OCI-LY7 (cell line): ENCODE results near the gene SMIM35. TPM values are rescaled to one million over a fixed set of nuclear protein-coding genes. Genes with fewer than 3 reads are reported as not detected.

Source experiments
- BruUV-seq: library from RNA; stranded (reverse); fragments of 400-500 nt; replicated peaks from 2 replicates; lab custom pipeline; 2021; lab: Mats Ljungman, UMichigan
- CTCF ChIA-PET: fragments of 300-600 bp; sonication (Branson Sonifier 250); formaldehyde crosslinking; loops from one replicate; lab custom pipeline; 2022; ENCODE audit warnings: antibody characterized with exemption; ENCODE audit not compliant: unreplicated experiment; lab: Charles Lee
- POLR2A ChIA-PET: fragments of 300-600 bp; sonication (Branson Sonifier 250); formaldehyde crosslinking; loops from one replicate; lab custom pipeline; 2022; ENCODE audit warnings: antibody characterized with exemption; lab: Charles Lee
- DNase-seq: peaks from one replicate; pipeline ENCODE4 v3.0.0-alpha.2; 2015; ENCODE audit warnings: low spot score
- H2AFZ ChIP-seq: fragments of 200-600 bp; sonication (generic), shearing (Covaris generic); 2 replicates; pipeline ENCODE4 v1.6.1; 2014; ENCODE audit warnings: mild to moderate bottlenecking, antibody characterized with exemption, low read length, moderate library complexity
- H3K27ac ChIP-seq: fragments of 200-600 bp; sonication (generic); 2 replicates; pipeline ENCODE4 v1.5.1; 2014; ENCODE audit warnings: mixed run types, low read depth, mild to moderate bottlenecking, moderate library complexity, low read length, inconsistent platforms; ENCODE audit not compliant: poor library complexity, severe bottlenecking
- H3K36me3 ChIP-seq: fragments of 200-600 bp; sonication (generic); 2 replicates; pipeline ENCODE4 v1.6.1; 2014; ENCODE audit warnings: mild to moderate bottlenecking, antibody characterized with exemption, low read length, moderate library complexity, mixed read lengths; ENCODE audit not compliant: insufficient read depth
- H3K4me1 ChIP-seq: fragments of 200-600 bp; sonication (generic); 2 replicates; pipeline ENCODE4 v1.5.1; 2014; ENCODE audit warnings: mild to moderate bottlenecking, low read length; ENCODE audit not compliant: insufficient read depth, poor library complexity, severe bottlenecking
- H3K4me2 ChIP-seq: fragments of 200-600 bp; sonication (generic); 2 replicates; pipeline ENCODE4 v1.6.1; 2014; ENCODE audit warnings: mild to moderate bottlenecking, low read length
- H3K4me3 ChIP-seq: fragments of 200-600 bp; sonication (generic); 2 replicates; pipeline ENCODE4 v1.5.1; 2014; ENCODE audit warnings: mild to moderate bottlenecking, low read depth, low read length; ENCODE audit not compliant: poor library complexity, severe bottlenecking
- H3K79me2 ChIP-seq: fragments of 200-600 bp; sonication (generic); 2 replicates; pipeline ENCODE4 v1.6.1; 2016; ENCODE audit warnings: low read depth, mild to moderate bottlenecking, low read length, moderate library complexity, mixed read lengths; ENCODE audit not compliant: insufficient read depth
- H3K9me2 ChIP-seq: fragments of 200-600 bp; sonication (generic); 2 replicates; pipeline ENCODE4 v1.6.1; 2016; ENCODE audit warnings: mild to moderate bottlenecking, low read length, mixed read lengths; ENCODE audit not compliant: insufficient read depth
- H3K9me3 ChIP-seq: fragments of 200-600 bp; sonication (generic); 2 replicates; pipeline ENCODE4 v1.6.1; 2014; ENCODE audit warnings: mild to moderate bottlenecking, mixed run types, low read length, mixed read lengths
- H4K20me1 ChIP-seq: fragments of 200-600 bp; sonication (generic); 2 replicates; pipeline ENCODE4 v1.6.1; 2014; ENCODE audit warnings: mild to moderate bottlenecking, antibody characterized with exemption, low read length, moderate library complexity, mixed read lengths; ENCODE audit not compliant: insufficient read depth
- EZH2phosphoT487 ChIP-seq: fragments of 200-600 bp; sonication (generic); IDR thresholded peaks from 2 replicates; pipeline ENCODE4 v1.6.1; 2018; ENCODE audit warnings: low read depth, borderline replicate concordance, mild to moderate bottlenecking, mixed run types, antibody characterized with exemption, low read length, moderate library complexity, mixed read lengths
- intact Hi-C: fragments of 100-400 bp; cut with micrococcal nuclease; formaldehyde crosslinking; loops from one replicate; pipeline ENCODE4 v1.10.0; 2022; ENCODE audit not compliant: unreplicated experiment
- total RNA-seq, 2 experiments: library from RNA; depleted of rRNA in 1 of 2; stranded (reverse); fragments of >200 nt in 1 of 2; shearing (Covaris generic) in 1 of 2; gene quantifications; 2 replicates each; pipeline ENCODE4 v1.2.3, GENCODE V29; 2014 to 2022
- TF ChIP-seq, protein P1 (sequence below): fragments of 200-600 bp; sonication (generic); conservative IDR thresholded peaks from 2 replicates; pipeline ENCODE4 v1.5.1; 2014; ENCODE audit warnings: mild to moderate bottlenecking, antibody characterized with exemption, low read length, moderate library complexity, mixed read lengths

The SMIM35 gene
- total RNA-seq, 2 experiments from 2014 or later: 0.06 to 0.67 TPM

- no peak for DNase-seq
- Histone ChIP-seq H4K20me1 (no peaks in the 10 kb centered on the region), H3K4me2 (no peak overlapping the region), H3K4me3 (no peak overlapping the region), H3K9me3 (no peaks in the 10 kb centered on the region), H2AFZ (no peak overlapping the region), H3K9me2 (no peaks in the 10 kb centered on the region), H3K36me3 (peaks cover 10% of the 10 kb centered on the region), H3K4me1 (peaks cover 35% of the 10 kb centered on the region), H3K27ac (no peak overlapping the region), H3K79me2 (peaks cover 6% of the 10 kb centered on the region; the same call in 1 of the 2 replicates)
- ChIA-PET CTCF (no interaction called here), POLR2A (interaction anchor here (0.9 to 1.0 kb wide), 2 partner anchors 31 to 64 kb away, joined by 3 read pairs; no protein-coding TSS in a partner anchor)
- BruUV-seq: no TSS peak
- intact Hi-C loops: no loop called here
- TF ChIP-seq, protein P1, sequence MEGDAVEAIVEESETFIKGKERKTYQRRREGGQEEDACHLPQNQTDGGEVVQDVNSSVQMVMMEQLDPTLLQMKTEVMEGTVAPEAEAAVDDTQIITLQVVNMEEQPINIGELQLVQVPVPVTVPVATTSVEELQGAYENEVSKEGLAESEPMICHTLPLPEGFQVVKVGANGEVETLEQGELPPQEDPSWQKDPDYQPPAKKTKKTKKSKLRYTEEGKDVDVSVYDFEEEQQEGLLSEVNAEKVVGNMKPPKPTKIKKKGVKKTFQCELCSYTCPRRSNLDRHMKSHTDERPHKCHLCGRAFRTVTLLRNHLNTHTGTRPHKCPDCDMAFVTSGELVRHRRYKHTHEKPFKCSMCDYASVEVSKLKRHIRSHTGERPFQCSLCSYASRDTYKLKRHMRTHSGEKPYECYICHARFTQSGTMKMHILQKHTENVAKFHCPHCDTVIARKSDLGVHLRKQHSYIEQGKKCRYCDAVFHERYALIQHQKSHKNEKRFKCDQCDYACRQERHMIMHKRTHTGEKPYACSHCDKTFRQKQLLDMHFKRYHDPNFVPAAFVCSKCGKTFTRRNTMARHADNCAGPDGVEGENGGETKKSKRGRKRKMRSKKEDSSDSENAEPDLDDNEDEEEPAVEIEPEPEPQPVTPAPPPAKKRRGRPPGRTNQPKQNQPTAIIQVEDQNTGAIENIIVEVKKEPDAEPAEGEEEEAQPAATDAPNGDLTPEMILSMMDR: no peak
- TF ChIP-seq EZH2phosphoT487: no peak
Observed at GRCh38 chr11:117984476-117984875, 102.3 kb downstream of the SMIM35 start.

DNA sequence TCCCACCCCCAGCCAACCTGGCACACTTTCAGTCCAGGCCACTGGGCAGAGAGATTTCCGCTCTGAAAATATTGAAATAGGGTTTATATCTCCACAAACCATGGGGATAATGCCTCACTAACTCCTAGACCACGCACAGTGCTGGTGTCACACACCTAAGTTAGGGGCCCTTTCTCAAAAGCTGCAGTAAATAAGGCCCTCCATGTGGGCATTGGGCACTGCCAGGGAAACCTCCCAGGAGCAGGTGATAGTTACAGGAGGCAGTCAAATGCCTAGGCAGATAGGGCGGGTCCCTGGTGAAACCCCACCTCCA, 103.6 kb downstream of the SMIM35 start:
- no peak for DNase-seq
- BruUV-seq: no TSS peak
- Histone ChIP-seq H3K27ac (no peak overlapping the region), H3K9me3 (no peaks in the 10 kb centered on the region), H3K4me2 (no peak overlapping the region), H3K4me1 (peaks cover 34% of the 10 kb centered on the region), H2AFZ (no peak overlapping the region), H3K79me2 (peaks cover 6% of the 10 kb centered on the region; the same call in 1 of the 2 replicates), H3K9me2 (no peaks in the 10 kb centered on the region), H4K20me1 (no peaks in the 10 kb centered on the region), H3K36me3 (peaks cover 3% of the 10 kb centered on the region; the same call in 1 of the 2 replicates), H3K4me3 (no peak overlapping the region)
- ChIA-PET CTCF (no interaction called here), POLR2A (interaction anchor here (0.7 to 1.1 kb wide), 3 partner anchors 18 to 277 kb away, joined by 3 read pairs; no protein-coding TSS in a partner anchor)
- intact Hi-C loops: no loop called here
- TF ChIP-seq EZH2phosphoT487: no peak
- TF ChIP-seq, protein P1: no peak

GRCh38 chr11:117980720-117981119, 106.0 kb downstream of the SMIM35 start:
- H3K36me3 ChIP-seq: peaks cover 3% of the 10 kb centered on the region; the same call in 1 of the 2 replicates
- no TSS peak for BruUV-seq
- no peak for TF ChIP-seq EZH2phosphoT487
- TF ChIP-seq, protein P1: no peak
- no peak overlapping the region for H2AFZ ChIP-seq
- intact Hi-C loops: no loop called here
- H3K4me1 ChIP-seq: peaks cover 18% of the 10 kb centered on the region
- CTCF ChIA-PET: interaction anchor here (0.6 kb wide), 1 partner anchor 343 kb away, joined by 3 read pairs; no protein-coding TSS in a partner anchor
- H3K79me2 ChIP-seq: no peaks in the 10 kb centered on the region
- no peak for DNase-seq
- no peak overlapping the region for H3K4me3 ChIP-seq
- no peaks in the 10 kb centered on the region for H3K9me3 ChIP-seq
- H3K9me2 ChIP-seq: no peaks in the 10 kb centered on the region
- no peaks in the 10 kb centered on the region for H4K20me1 ChIP-seq
- no peak overlapping the region for H3K4me2 ChIP-seq
- POLR2A ChIA-PET: interaction anchor here (0.5 to 1.3 kb wide), 2 partner anchors 26 to 309 kb away, joined by 3 to 5 read pairs; no protein-coding TSS in a partner anchor
- H3K27ac ChIP-seq: no peak overlapping the region
